ENCODE measurements around the gene DBR1. TPM values are rescaled to one million over a fixed set of nuclear protein-coding genes. Genes with fewer than 3 reads are reported as not detected.

DBR1 gene
- total and polyA plus RNA-seq, 4 donors: 3.2 to 11.0 (median 5.6) TPM

DNA sequence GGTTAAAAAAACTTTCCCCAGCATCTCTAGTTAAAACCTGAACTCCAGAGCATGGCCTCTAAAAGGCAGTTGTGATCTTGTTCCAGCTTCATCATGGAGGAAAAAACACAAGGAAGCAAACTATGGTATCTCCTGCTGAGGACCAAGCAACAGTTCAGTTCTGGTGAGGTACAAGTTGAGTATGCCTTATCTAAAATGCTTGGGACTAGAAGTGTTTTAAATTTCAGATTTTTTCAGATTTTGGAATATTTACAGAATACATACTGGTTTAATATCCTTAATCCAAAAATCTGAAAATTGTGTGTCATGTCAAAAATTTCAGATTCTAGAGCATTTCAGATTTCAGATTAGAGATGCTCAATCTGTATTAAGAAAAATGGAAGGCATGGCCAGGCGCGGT lies 9.7 kb downstream of the DBR1 start:
- 96% methylated on average over 2 of the region's 2 CpGs for WGBS
- Histone ChIP-seq H3K36me3 (ENCODE audit: control insufficient read depth in 4 of 4, insufficient read depth in 3 of 4, low read depth in 1 of 4, low read length in 3 of 4) (peaks cover 8 to 46% (median 39%) of the 10 kb centered on the region in 4 donors), H3K9me3 (ENCODE audit: control insufficient read depth in 4 of 4, low read length in 3 of 4) (no peaks in the 10 kb centered on the region), H3K4me3 (ENCODE audit: low read depth in 1 of 3, low read length in 3 of 3) (no peak overlapping the region), H3K27ac (ENCODE audit: low read depth in 1 of 2, low read length in 2 of 2) (no peak overlapping the region), H3K4me1 (ENCODE audit: control insufficient read depth in 4 of 4, insufficient read depth in 4 of 4, low read length in 3 of 4) (no peaks in the 10 kb centered on the region), H3K9ac (ENCODE audit: low read depth in 1 of 2, low read length in 2 of 2) (no peak overlapping the region), H3K27me3 (ENCODE audit: control insufficient read depth in 4 of 4, insufficient read depth in 4 of 4, low read length in 3 of 4) (no peaks in the 10 kb centered on the region)
- no peak for DNase-seq (ENCODE audit: low spot score)
- TF ChIP-seq NR2F2 (IDR thresholded peaks at IDR 0.05): no peak
- no peak for TF ChIP-seq HNF4G (IDR thresholded peaks at IDR 0.05)

GRCh38 chr3:138157743-138158142 lies 17.0 kb downstream of the DBR1 start:
- WGBS: 97% methylated on average over 4 of the region's 4 CpGs
- H3K4me3 ChIP-seq (ENCODE audit: low read depth in 1 of 3, low read length in 3 of 3): no peak overlapping the region
- DNase-seq (ENCODE audit: low spot score): no peak
- H3K9ac ChIP-seq (ENCODE audit: low read depth in 1 of 2, low read length in 2 of 2): no peak overlapping the region
- H3K27me3 ChIP-seq (ENCODE audit: control insufficient read depth in 4 of 4, insufficient read depth in 4 of 4, low read length in 3 of 4): no peaks in the 10 kb centered on the region
- no peak for TF ChIP-seq FOXA1 (IDR thresholded peaks at IDR 0.05)
- TF ChIP-seq CTCF (IDR thresholded peaks at IDR 0.05; ENCODE audit: low read depth, low read length, missing input control): no peak
- no peak for TF ChIP-seq TAF1 (conservative IDR thresholded peaks at IDR 0.05)
- TF ChIP-seq MAX (IDR thresholded peaks at IDR 0.05): no peak
- TF ChIP-seq HNF4A (conservative IDR thresholded peaks at IDR 0.05): no peak
- no peak for TF ChIP-seq FOXA2 (IDR thresholded peaks at IDR 0.05)
- no peak for TF ChIP-seq YY1 (IDR thresholded peaks at IDR 0.05)
- TF ChIP-seq, protein P1, sequence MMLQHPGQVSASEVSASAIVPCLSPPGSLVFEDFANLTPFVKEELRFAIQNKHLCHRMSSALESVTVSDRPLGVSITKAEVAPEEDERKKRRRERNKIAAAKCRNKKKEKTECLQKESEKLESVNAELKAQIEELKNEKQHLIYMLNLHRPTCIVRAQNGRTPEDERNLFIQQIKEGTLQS (IDR thresholded peaks at IDR 0.05): no peak
- TF ChIP-seq EGR1 (IDR thresholded peaks at IDR 0.05; ENCODE audit: low read depth in 2 of 2): no peak
- no peak for TF ChIP-seq SP1 (IDR thresholded peaks at IDR 0.05)
- TF ChIP-seq REST (IDR thresholded peaks at IDR 0.05): no peak
- H3K36me3 ChIP-seq (ENCODE audit: control insufficient read depth in 4 of 4, insufficient read depth in 3 of 4, low read depth in 1 of 4, low read length in 3 of 4): peaks cover 0 to 14% (median 8%) of the 10 kb centered on the region in 4 donors
- H3K27ac ChIP-seq (ENCODE audit: low read depth in 1 of 2, low read length in 2 of 2): no peak overlapping the region
- H3K9me3 ChIP-seq (ENCODE audit: control insufficient read depth in 4 of 4, low read length in 3 of 4): peaks cover 0 to 1% (median 0%) of the 10 kb centered on the region in 4 donors
- H3K4me1 ChIP-seq (ENCODE audit: control insufficient read depth in 4 of 4, insufficient read depth in 4 of 4, low read length in 3 of 4): no peaks in the 10 kb centered on the region

DNA sequence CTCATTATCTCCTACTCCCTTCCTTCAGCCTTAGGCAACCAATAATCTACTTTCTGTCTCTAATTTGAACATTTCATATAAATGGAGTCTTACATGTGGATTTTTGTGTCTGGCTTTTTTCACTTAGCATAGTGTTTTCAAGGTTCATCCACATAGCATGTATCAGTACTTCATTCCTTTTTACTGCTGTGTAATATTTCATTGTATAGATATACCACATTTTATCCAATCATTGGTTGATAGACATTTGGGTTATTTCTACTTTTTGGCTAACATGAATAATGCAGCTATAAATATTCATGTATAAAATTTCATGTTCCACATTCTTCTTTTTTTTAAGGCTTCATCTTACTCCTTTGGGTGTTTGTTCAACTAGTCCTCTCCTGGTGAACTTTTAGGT lies 20.2 kb downstream of the DBR1 start:
- no peak overlapping the region for H3K4me3 ChIP-seq (ENCODE audit: low read depth in 1 of 3, low read length in 3 of 3)
- no peak overlapping the region for H3K27ac ChIP-seq (ENCODE audit: low read depth in 1 of 2, low read length in 2 of 2)
- H3K9ac ChIP-seq (ENCODE audit: low read depth in 1 of 2, low read length in 2 of 2): no peak overlapping the region
- H3K9me3 ChIP-seq (ENCODE audit: control insufficient read depth in 4 of 4, low read length in 3 of 4): peaks cover 0 to 1% (median 0%) of the 10 kb centered on the region in 4 donors
- H3K4me1 ChIP-seq (ENCODE audit: control insufficient read depth in 4 of 4, insufficient read depth in 4 of 4, low read length in 3 of 4): no peaks in the 10 kb centered on the region
- H3K27me3 ChIP-seq (ENCODE audit: control insufficient read depth in 4 of 4, insufficient read depth in 4 of 4, low read length in 3 of 4): no peaks in the 10 kb centered on the region
- DNase-seq (ENCODE audit: low spot score): no peak
- H3K36me3 ChIP-seq (ENCODE audit: control insufficient read depth in 4 of 4, insufficient read depth in 3 of 4, low read depth in 1 of 4, low read length in 3 of 4): no peaks in the 10 kb centered on the region
- TF ChIP-seq MAX (IDR thresholded peaks at IDR 0.05) (no peak), RAD21 (IDR thresholded peaks at IDR 0.05) (no peak), REST (IDR thresholded peaks at IDR 0.05) (no peak), TAF1 (conservative IDR thresholded peaks at IDR 0.05) (no peak), HNF4A (conservative IDR thresholded peaks at IDR 0.05) (no peak), EGR1 (IDR thresholded peaks at IDR 0.05; ENCODE audit: low read depth in 2 of 2) (no peak), CTCF (IDR thresholded peaks at IDR 0.05; ENCODE audit: low read depth, low read length, missing input control) (no peak), HNF4G (IDR thresholded peaks at IDR 0.05) (no peak), FOXA2 (IDR thresholded peaks at IDR 0.05) (no peak), SP1 (IDR thresholded peaks at IDR 0.05) (no peak), GABPA (IDR thresholded peaks at IDR 0.05 in 1 of 2, conservative IDR thresholded peaks at IDR 0.05 in 1 of 2) (no peak)

All from liver (tissue), 9 donors.